Activated CD8-positive, alpha-beta T cell treated with anti-CD3 and anti-CD28 coated beads for 36 hours (primary cell): ENCODE measurements around the gene EHD4. TPM values are rescaled to one million over a fixed set of nuclear protein-coding genes. Genes with fewer than 3 reads are reported as not detected.
A peak's percentile ranks its signal among the peaks of the same experiment; 100 is the strongest.

ENCODE experiments used
- ATAC-seq: fragments of 200-7000 bp; cut with Tn5 transposase; one replicate; pipeline ENCODE4 v1.10.0; 2021; ENCODE audit warnings: mild to moderate bottlenecking, moderate library complexity
- CTCF ChIA-PET: fragments of 350-600 bp; sonication (Branson Sonifier 250); formaldehyde crosslinking; loops from one replicate; lab custom pipeline; 2021; ENCODE audit warnings: antibody characterized with exemption; lab: Charles Lee
- POLR2A ChIA-PET: fragments of 350-600 bp; sonication (Branson Sonifier 250); formaldehyde crosslinking; loops from one replicate; lab custom pipeline; 2021; ENCODE audit warnings: antibody characterized with exemption; lab: Charles Lee
- DNase-seq: peaks from one replicate; pipeline ENCODE4 v3.0.0-alpha.2; 2020
- H3K27ac Mint-ChIP-seq: one replicate; pipeline ENCODE4 v1.8.0; 2021; ENCODE audit warnings: mild to moderate bottlenecking, mixed read lengths
- H3K27me3 Mint-ChIP-seq: one replicate; pipeline ENCODE4 v1.8.0; 2021; ENCODE audit warnings: mixed read lengths
- H3K36me3 Mint-ChIP-seq: one replicate; pipeline ENCODE4 v1.8.0; 2021; ENCODE audit warnings: low read depth, mixed read lengths
- H3K4me1 Mint-ChIP-seq: one replicate; pipeline ENCODE4 v1.8.0; 2021; ENCODE audit warnings: low read depth, mixed read lengths
- H3K4me3 Mint-ChIP-seq: one replicate; pipeline ENCODE4 v1.8.0; 2021; ENCODE audit warnings: mild to moderate bottlenecking, moderate library complexity, mixed read lengths
- H3K9me3 Mint-ChIP-seq: one replicate; pipeline ENCODE4 v1.8.0; 2021; ENCODE audit warnings: mixed read lengths
- intact Hi-C: fragments of 100-400 bp; cut with micrococcal nuclease; formaldehyde crosslinking; loops from one replicate; pipeline ENCODE4 v1.10.0; 2022
- total RNA-seq, 2 experiments: library from RNA; stranded (reverse); gene quantifications; one replicate each; pipeline ENCODE4 v1.2.3, GENCODE V29; 2021
- TF ChIP-seq, protein P1 (sequence below): fragments of 200-600 bp; IDR thresholded peaks from one replicate; pipeline ENCODE4 v1.8.0; 2022; ENCODE audit warnings: antibody characterized with exemption, mild to moderate bottlenecking

EHD4 gene
- total RNA-seq, 2 experiments from 2014 or later: 22.3 to 22.6 TPM

DNA sequence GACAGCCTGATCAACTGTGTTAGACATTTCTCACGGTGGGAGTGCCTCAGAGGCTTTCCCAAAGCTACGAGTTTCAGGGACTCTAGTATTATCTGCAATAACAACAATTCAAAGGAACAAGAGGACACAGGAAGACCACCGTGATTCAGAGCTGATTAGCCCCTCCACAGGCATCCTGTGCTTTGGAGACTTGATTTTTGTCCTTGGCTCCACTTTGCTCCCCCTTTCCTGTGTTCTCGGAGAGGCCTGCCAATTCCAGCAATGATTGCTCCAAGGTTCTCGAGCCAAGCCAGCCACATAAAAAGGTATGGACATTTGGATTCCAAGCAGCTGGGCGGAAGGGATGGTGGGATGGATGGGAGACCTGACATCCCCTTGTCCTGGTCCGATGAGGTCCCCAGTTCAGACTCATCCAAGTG lies 14.3 kb downstream of the EHD4 start:
- Mint-ChIP-seq H3K4me3 (no peak overlapping the region), H3K4me1 (peaks cover 23% of the 10 kb centered on the region), H3K36me3 (peaks cover 10% of the 10 kb centered on the region), H3K27me3 (no peaks in the 10 kb centered on the region), H3K9me3 (no peaks in the 10 kb centered on the region), H3K27ac (no peak overlapping the region)
- POLR2A ChIA-PET: interaction anchor here (1.2 kb wide), 1 partner anchor 12 kb away, joined by 4 read pairs; no protein-coding TSS in a partner anchor
- ATAC-seq (no peak), DNase-seq (no peak)
- intact Hi-C loops: no loop called here
- TF ChIP-seq, protein P1, sequence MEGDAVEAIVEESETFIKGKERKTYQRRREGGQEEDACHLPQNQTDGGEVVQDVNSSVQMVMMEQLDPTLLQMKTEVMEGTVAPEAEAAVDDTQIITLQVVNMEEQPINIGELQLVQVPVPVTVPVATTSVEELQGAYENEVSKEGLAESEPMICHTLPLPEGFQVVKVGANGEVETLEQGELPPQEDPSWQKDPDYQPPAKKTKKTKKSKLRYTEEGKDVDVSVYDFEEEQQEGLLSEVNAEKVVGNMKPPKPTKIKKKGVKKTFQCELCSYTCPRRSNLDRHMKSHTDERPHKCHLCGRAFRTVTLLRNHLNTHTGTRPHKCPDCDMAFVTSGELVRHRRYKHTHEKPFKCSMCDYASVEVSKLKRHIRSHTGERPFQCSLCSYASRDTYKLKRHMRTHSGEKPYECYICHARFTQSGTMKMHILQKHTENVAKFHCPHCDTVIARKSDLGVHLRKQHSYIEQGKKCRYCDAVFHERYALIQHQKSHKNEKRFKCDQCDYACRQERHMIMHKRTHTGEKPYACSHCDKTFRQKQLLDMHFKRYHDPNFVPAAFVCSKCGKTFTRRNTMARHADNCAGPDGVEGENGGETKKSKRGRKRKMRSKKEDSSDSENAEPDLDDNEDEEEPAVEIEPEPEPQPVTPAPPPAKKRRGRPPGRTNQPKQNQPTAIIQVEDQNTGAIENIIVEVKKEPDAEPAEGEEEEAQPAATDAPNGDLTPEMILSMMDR: no peak
- CTCF ChIA-PET: interaction anchor here (0.7 to 1.3 kb wide), 3 partner anchors 21 to 427 kb away, joined by 3 read pairs; no protein-coding TSS in a partner anchor

DNA sequence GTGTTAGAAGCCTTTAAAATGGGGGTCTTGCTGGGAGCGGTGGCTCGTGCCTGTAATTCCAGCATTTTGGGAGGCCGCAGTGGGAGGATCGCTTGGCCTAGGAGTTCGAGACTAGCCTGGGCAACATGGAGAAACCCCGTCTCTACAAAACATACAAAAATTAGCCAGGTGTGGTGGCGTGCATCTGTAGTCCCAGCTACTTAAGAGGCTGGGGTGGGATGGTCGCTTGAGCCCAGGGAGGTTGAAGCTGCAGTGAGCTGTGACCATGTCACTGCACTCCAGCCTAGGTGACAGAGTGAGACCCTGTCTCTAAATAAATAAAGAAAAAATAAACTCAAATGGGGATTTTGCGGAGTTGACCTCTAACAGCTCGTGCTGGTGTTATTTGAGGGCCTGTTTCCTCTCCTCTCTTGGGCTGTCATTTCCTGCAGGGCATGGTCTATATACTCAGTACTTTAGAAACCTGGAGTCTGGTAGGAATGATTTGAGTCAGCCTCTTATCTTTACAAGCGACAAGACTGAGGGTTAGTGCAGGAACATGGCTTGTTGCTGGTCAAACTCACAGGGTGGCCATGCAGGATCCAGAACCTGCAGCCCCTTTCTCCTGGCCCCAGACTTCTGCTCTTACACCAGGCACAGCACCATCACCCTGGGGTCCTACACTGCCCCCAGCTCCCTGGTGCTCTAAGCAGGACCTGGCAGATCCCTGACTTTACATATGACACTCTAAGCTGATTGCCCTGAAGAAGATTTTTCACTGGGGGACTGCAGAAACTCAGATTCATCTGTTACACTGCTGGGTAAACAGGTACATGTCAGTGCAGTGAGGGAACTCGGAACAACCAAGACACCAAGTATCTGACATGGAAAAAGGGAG lies 15.1 kb downstream of the EHD4 start:
- no peak overlapping the region for H3K4me3 Mint-ChIP-seq

DNA sequence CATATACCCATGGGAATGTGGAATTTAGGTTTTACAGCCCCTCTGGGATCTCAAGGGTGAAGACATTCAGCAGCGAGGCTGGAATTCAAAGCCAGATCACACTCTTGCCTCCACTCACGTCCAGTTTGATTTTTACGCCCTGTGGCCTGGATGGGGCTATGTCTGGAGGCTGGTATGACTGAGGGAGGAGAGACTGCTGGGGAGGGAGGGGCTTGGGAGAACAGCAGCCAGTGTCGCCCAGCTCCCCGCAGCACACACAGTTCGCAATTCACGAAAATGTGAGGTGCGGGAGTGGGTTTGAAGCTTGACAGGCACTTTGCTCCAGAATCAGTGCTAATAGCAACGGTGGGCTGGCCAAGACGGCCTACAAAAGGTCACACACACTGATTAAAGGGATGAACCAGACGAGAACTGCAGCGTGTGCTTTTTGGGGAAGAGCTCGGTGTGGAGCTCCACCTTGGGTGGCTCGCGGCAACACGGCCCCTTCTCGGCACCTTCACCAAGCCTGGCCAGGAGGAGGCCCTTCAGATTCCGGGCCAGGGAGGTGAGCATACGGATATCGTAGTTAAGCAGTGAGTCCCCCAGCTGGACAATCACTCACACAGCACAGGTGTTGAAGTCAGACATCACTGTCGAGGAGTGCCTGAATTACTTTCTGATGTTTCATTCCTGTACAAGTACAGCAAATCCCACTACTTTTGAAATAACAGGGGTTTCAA lies 16.4 kb downstream of the EHD4 start:
- Mint-ChIP-seq H3K27me3 (no peaks in the 10 kb centered on the region), H3K4me3 (no peak overlapping the region), H3K27ac (no peak overlapping the region), H3K36me3 (peaks cover 7% of the 10 kb centered on the region), H3K9me3 (no peaks in the 10 kb centered on the region), H3K4me1 (peaks cover 13% of the 10 kb centered on the region)
- ATAC-seq: no peak
- ChIA-PET CTCF (no interaction called here), POLR2A (interaction anchor here (0.9 kb wide), 1 partner anchor 317 kb away, joined by 4 read pairs; the partner anchor contains the start of gene TMEM87A)
- no peak for DNase-seq
- TF ChIP-seq, protein P1: no peak
- intact Hi-C loops: no loop called here

More for the DNA sequence above, 15.1 kb downstream of the EHD4 start:
- DNase-seq (no peak), ATAC-seq (peak; percentile 71)
- peaks cover 8% of the 10 kb centered on the region for H3K36me3 Mint-ChIP-seq
- H3K9me3 Mint-ChIP-seq: no peaks in the 10 kb centered on the region
- TF ChIP-seq, protein P1: no peak
- peaks cover 22% of the 10 kb centered on the region for H3K4me1 Mint-ChIP-seq
- H3K27me3 Mint-ChIP-seq: no peaks in the 10 kb centered on the region
- intact Hi-C loops: no loop called here
- no peak overlapping the region for H3K27ac Mint-ChIP-seq
- POLR2A ChIA-PET: interaction anchor here (1.2 kb wide), 1 partner anchor 13 kb away, joined by 4 read pairs; no protein-coding TSS in a partner anchor
- CTCF ChIA-PET: interaction anchor here (1.3 kb wide), 1 partner anchor 20 kb away, joined by 3 read pairs; no protein-coding TSS in a partner anchor

DNA sequence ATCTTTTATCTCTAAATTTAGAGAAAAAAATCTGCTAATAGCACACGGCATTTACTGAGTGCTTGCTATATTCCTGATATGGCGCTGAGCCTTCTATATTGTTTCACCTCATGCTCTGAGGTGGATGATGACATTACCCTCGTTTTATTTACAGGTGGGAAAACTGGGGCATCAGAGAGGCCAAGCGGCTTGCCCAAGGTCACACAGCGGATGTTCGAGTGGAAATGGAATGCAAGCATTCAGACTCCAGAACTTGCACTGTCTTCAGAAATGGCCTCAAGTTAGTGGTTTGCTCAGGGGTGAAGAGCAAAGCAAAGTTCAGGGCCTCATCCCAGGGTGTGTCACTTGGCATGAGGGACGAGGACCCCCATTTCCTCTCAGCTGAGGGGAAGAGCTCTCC lies 17.3 kb downstream of the EHD4 start:
- TF ChIP-seq, protein P1: no peak
- CTCF ChIA-PET: no interaction called here
- POLR2A ChIA-PET: interaction anchor here (0.9 kb wide), 1 partner anchor 318 kb away, joined by 4 read pairs; the partner anchor contains the start of gene TMEM87A
- Mint-ChIP-seq H3K4me1 (peaks cover 12% of the 10 kb centered on the region), H3K4me3 (no peak overlapping the region), H3K27me3 (no peaks in the 10 kb centered on the region), H3K9me3 (no peaks in the 10 kb centered on the region), H3K27ac (no peak overlapping the region), H3K36me3 (peaks cover 7% of the 10 kb centered on the region)
- DNase-seq (no peak), ATAC-seq (no peak)
- intact Hi-C loops: no loop called here
